PC-9 (cell line): ENCODE measurements around the gene ZDHHC3. TPM values are rescaled to one million over a fixed set of nuclear protein-coding genes. Genes with fewer than 3 reads are reported as not detected.

Source experiments
- BruUV-seq: library from RNA; stranded (reverse); fragments of 400-500 nt; replicated peaks from 2 replicates; lab custom pipeline; 2021; lab: Mats Ljungman, UMichigan
- CTCF ChIA-PET: fragments of 300-600 bp; sonication (Branson Sonifier 250); formaldehyde crosslinking; loops from one replicate; lab custom pipeline; 2022; ENCODE audit warnings: antibody characterized with exemption; lab: Charles Lee
- POLR2A ChIA-PET: fragments of 300-600 bp; sonication (Branson Sonifier 250); formaldehyde crosslinking; loops from one replicate; lab custom pipeline; 2022; ENCODE audit warnings: antibody characterized with exemption; ENCODE audit not compliant: unreplicated experiment; lab: Charles Lee
- DNase-seq, 2 experiments: peaks; one replicate each; pipeline versions ENCODE4 v3.0.0 to v3.0.0-alpha.2; 2015 to 2022; ENCODE audit warnings: mixed read lengths in 1 of 2
- H2AFZ ChIP-seq: fragments of 200-600 bp; sonication (generic); 2 replicates; pipeline ENCODE4 v1.8.1; 2017; ENCODE audit warnings: antibody characterized with exemption
- H3F3A ChIP-seq: fragments of 200-600 bp; sonication (generic); 2 replicates; pipeline ENCODE4 v1.8.1; 2017; ENCODE audit warnings: antibody characterized with exemption, mild to moderate bottlenecking, low read depth; ENCODE audit not compliant: insufficient read depth
- H3K27ac ChIP-seq: fragments of 200-600 bp; sonication (generic); 2 replicates; pipeline ENCODE4 v1.6.1; 2016; ENCODE audit warnings: mixed run types
- H3K27me3 ChIP-seq: fragments of 200-600 bp; sonication (generic); 2 replicates; pipeline ENCODE4 v1.6.1; 2016; ENCODE audit warnings: low read depth, mixed run types; ENCODE audit not compliant: insufficient read depth
- H3K36me3 ChIP-seq: fragments of 200-600 bp; sonication (generic); 2 replicates; pipeline ENCODE4 v1.6.1; 2016; ENCODE audit warnings: low read depth, mixed run types
- H3K4me1 ChIP-seq: fragments of 200-600 bp; sonication (generic); replicated peaks from 2 replicates; pipeline ENCODE4 v1.6.1; 2016; ENCODE audit warnings: mixed run types; ENCODE audit not compliant: insufficient read depth
- H3K4me2 ChIP-seq: fragments of 200-600 bp; sonication (generic); 2 replicates; pipeline ENCODE4 v1.6.1; 2017; ENCODE audit warnings: mixed run types
- H3K4me3 ChIP-seq: fragments of 200-600 bp; sonication (generic); 2 replicates; pipeline ENCODE4 v1.6.1; 2016; ENCODE audit warnings: mixed run types
- H3K79me2 ChIP-seq: fragments of 200-600 bp; sonication (generic); 2 replicates; pipeline ENCODE4 v1.6.1; 2017; ENCODE audit warnings: low read depth, mixed run types
- H3K9me2 ChIP-seq: fragments of 200-600 bp; sonication (generic); 2 replicates; pipeline ENCODE4 v1.8.1; 2017; ENCODE audit warnings: mild to moderate bottlenecking; ENCODE audit not compliant: insufficient read depth
- H3K9me3 ChIP-seq: fragments of 200-600 bp; sonication (generic); 2 replicates; pipeline ENCODE4 v1.8.1; 2016; ENCODE audit warnings: low read depth; ENCODE audit not compliant: insufficient read depth
- H4K20me1 ChIP-seq: fragments of 200-600 bp; sonication (generic); 2 replicates; pipeline ENCODE4 v1.8.1; 2017; ENCODE audit not compliant: insufficient read depth
- CTCF ChIP-seq: fragments of 200-600 bp; sonication (generic); conservative IDR thresholded peaks from 2 replicates; pipeline ENCODE4 v1.6.1; 2017; ENCODE audit warnings: mixed run types, antibody characterized with exemption, mild to moderate bottlenecking, moderate library complexity
- EZH2 ChIP-seq: fragments of 200-600 bp; sonication (generic); IDR thresholded peaks from 2 replicates; pipeline ENCODE4 v1.8.0; 2017; ENCODE audit warnings: antibody characterized with exemption, low read depth
- intact Hi-C: fragments of 100-400 bp; cut with micrococcal nuclease; formaldehyde crosslinking; loops from one replicate; pipeline ENCODE4 v1.10.0; 2022; ENCODE audit not compliant: unreplicated experiment
- total RNA-seq: library from RNA; stranded (reverse); gene quantifications from 2 replicates; pipeline ENCODE4 v1.2.3, GENCODE V29; 2021

Gene ZDHHC3
- total RNA-seq, 1 experiment from 2014 or later: 107 TPM

DNA sequence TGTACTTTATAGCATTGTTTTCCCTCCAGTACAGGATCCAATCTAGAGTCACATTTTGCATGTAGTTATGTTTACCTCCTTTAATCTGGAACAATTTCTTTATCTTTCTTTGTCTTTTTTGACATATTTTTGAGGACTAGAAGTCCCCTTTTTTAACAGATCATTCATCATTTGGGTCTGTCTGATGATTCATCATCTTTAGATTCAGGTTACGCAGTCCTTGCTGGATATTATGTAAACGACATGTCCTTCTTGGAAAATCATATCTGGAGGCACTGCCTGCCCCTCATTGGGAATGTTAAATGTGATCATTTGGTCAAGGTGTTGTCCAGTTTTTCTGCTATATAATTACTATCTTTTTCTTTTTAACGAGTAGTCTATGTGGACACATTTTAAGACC is 83.3 kb downstream of the ZDHHC3 start:
- Histone ChIP-seq H2AFZ (no peak overlapping the region), H3K4me3 (no peak overlapping the region), H3K4me2 (peak overlapping the region; percentile 6; the same call in 1 of the 2 replicates), H3K27me3 (no peaks in the 10 kb centered on the region), H3K36me3 (no peaks in the 10 kb centered on the region), H3K27ac (no peak overlapping the region), H3K79me2 (no peaks in the 10 kb centered on the region), H3F3A (no peaks in the 10 kb centered on the region), H4K20me1 (no peaks in the 10 kb centered on the region), H3K4me1 (peaks cover 9% of the 10 kb centered on the region; the same call in 1 of the 2 replicates), H3K9me3 (no peaks in the 10 kb centered on the region), H3K9me2 (no peaks in the 10 kb centered on the region)
- no peak for DNase-seq
- intact Hi-C loops: no loop called here
- ChIA-PET CTCF (no interaction called here), POLR2A (no interaction called here)
- TF ChIP-seq CTCF (no peak), EZH2 (no peak)
- BruUV-seq: no TSS peak

- Histone ChIP-seq H3K79me2 (no peaks in the 10 kb centered on the region), H3K36me3 (no peaks in the 10 kb centered on the region), H3K9me2 (no peaks in the 10 kb centered on the region), H3K4me1 (peaks cover 24% of the 10 kb centered on the region), H3K27ac (no peak overlapping the region), H3K27me3 (no peaks in the 10 kb centered on the region), H4K20me1 (no peaks in the 10 kb centered on the region), H3F3A (peaks cover 11% of the 10 kb centered on the region), H3K4me2 (no peak overlapping the region), H3K4me3 (no peak overlapping the region), H3K9me3 (no peaks in the 10 kb centered on the region), H2AFZ (no peak overlapping the region)
- BruUV-seq: no TSS peak
- no peak for DNase-seq
- intact Hi-C loops: no loop called here
- CTCF ChIA-PET: no interaction called here
- TF ChIP-seq EZH2: no peak
- TF ChIP-seq CTCF: no peak
- POLR2A ChIA-PET: no interaction called here
These were observed 85.1 kb downstream of the ZDHHC3 start for GRCh38 chr3:44890852-44891251.

- H3K27ac ChIP-seq: no peak overlapping the region
- no peaks in the 10 kb centered on the region for H4K20me1 ChIP-seq
- H2AFZ ChIP-seq: no peak overlapping the region
- TF ChIP-seq EZH2 (no peak), CTCF (no peak)
- no peaks in the 10 kb centered on the region for H3K79me2 ChIP-seq
- no peak overlapping the region for H3K4me3 ChIP-seq
- H3K4me2 ChIP-seq: no peak overlapping the region
- ChIA-PET POLR2A (no interaction called here), CTCF (no interaction called here)
- no peaks in the 10 kb centered on the region for H3K36me3 ChIP-seq
- H3K9me3 ChIP-seq: no peaks in the 10 kb centered on the region
- H3K27me3 ChIP-seq: no peaks in the 10 kb centered on the region
- peaks cover 29% of the 10 kb centered on the region for H3K4me1 ChIP-seq
- DNase-seq: no peak
- H3F3A ChIP-seq: peaks cover 15% of the 10 kb centered on the region
- intact Hi-C loops: no loop called here
- H3K9me2 ChIP-seq: no peaks in the 10 kb centered on the region
- no TSS peak for BruUV-seq
These were observed 85.7 kb downstream of the ZDHHC3 start for GRCh38 chr3:44890258-44890657.
